Keratinocyte (primary cell): Measurements from ENCODE around the gene PSD.

Experiments used
- EZH2 ChIP-seq: IDR thresholded peaks from one replicate; pipeline ENCODE4 v1.6.1; 2012; ENCODE audit warnings: inconsistent platforms, mild to moderate bottlenecking, low read length, moderate library complexity
- TF ChIP-seq, protein P1 (sequence below), 3 experiments: IDR thresholded peaks in 1 of 3; conservative IDR thresholded peaks in 1 of 3; optimal IDR thresholded peaks in 1 of 3; 2 replicates in 2 of 3; 3 replicates in 1 of 3; pipeline versions ENCODE3 to v1.5.1; 2011; ENCODE audit warnings: low read length in 3 of 3, mild to moderate bottlenecking in 3 of 3, moderate library complexity in 2 of 3, control low read depth in 1 of 3, inconsistent platforms in 1 of 3; ENCODE audit not compliant: insufficient read depth in 2 of 3; ENCODE audit errors: extremely low read depth in 1 of 3

DNA sequence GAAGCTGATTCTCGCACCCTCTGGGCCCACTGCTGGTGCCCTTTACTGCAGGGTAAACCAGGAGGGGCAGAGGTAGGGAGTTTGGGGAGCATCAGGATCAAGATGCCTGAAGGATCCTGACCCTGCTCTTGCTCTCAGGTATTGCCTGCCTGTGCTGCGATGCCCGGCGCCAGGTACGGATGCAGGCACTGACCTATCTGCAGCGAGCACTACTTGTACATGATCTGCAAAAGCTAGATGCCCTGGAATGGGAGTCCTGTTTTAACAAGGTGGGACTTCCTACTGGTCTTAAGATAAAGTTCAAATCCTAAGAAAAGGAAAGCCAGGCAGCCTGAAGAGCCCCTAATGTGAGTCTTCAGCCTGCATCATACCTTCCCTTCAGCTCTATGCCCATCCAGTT is 39.2 kb downstream of the PSD start:
- TF ChIP-seq, protein P1, sequence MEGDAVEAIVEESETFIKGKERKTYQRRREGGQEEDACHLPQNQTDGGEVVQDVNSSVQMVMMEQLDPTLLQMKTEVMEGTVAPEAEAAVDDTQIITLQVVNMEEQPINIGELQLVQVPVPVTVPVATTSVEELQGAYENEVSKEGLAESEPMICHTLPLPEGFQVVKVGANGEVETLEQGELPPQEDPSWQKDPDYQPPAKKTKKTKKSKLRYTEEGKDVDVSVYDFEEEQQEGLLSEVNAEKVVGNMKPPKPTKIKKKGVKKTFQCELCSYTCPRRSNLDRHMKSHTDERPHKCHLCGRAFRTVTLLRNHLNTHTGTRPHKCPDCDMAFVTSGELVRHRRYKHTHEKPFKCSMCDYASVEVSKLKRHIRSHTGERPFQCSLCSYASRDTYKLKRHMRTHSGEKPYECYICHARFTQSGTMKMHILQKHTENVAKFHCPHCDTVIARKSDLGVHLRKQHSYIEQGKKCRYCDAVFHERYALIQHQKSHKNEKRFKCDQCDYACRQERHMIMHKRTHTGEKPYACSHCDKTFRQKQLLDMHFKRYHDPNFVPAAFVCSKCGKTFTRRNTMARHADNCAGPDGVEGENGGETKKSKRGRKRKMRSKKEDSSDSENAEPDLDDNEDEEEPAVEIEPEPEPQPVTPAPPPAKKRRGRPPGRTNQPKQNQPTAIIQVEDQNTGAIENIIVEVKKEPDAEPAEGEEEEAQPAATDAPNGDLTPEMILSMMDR (optimal IDR thresholded peaks at IDR 0.05 in 1 of 3, IDR thresholded peaks at IDR 0.05 in 1 of 3, conservative IDR thresholded peaks at IDR 0.05 in 1 of 3; ENCODE audit: extremely low read depth in 1 of 3, insufficient read depth in 2 of 3, low read length in 3 of 3), result no peak
- no peak for TF ChIP-seq EZH2
